Right ventricle myocardium inferior (tissue), 1 donor: ENCODE results near the gene PXDN. TPM values are rescaled to one million over a fixed set of nuclear protein-coding genes. Genes with fewer than 3 reads are reported as not detected.

Source experiments
- ATAC-seq: fragments of 200-7000 bp; cut with Tn5 transposase; one replicate; pipeline ENCODE4 v1.9.1; 2020; ENCODE audit warnings: mild to moderate bottlenecking, moderate library complexity
- DNase-seq: peaks from one replicate; pipeline ENCODE4 v3.0.0; 2021; ENCODE audit errors: missing footprints
- intact Hi-C: fragments of 100-400 bp; cut with DNase I; formaldehyde crosslinking; loops from one replicate; pipeline ENCODE4 v1.11.0; 2022
- total RNA-seq: library from RNA; stranded (reverse); fragmentation: NEBNext Ultra II Directional; extraction: Animal tissue kit (Norgen Biotek cat#: 25700); gene quantifications from one replicate; pipeline ENCODE4 v1.2.1, GENCODE V29; 2021
- donor health status: DM: no; HTN: yes; CAD: no; lungs with severe emphysema.

PXDN gene
- total RNA-seq, 1 donor from 2014 or later = 19.7 TPM

GRCh38 chr2:1617425-1618021, 126.8 kb downstream of the PXDN start:
- ATAC-seq = no peak
- intact Hi-C loops = no loop called here

GRCh38 chr2:1614564-1614963, 129.8 kb downstream of the PXDN start:
- intact Hi-C loops = no loop called here

More at GRCh38 chr2:1617425-1618021, 126.8 kb downstream of the PXDN start:
- no peak for DNase-seq

GRCh38 chr2:1613731-1614354, 130.5 kb downstream of the PXDN start:
- ATAC-seq (peak; percentile 86), DNase-seq (no peak)
- intact Hi-C loops = no loop called here

More at GRCh38 chr2:1614564-1614963, 129.8 kb downstream of the PXDN start:
- DNase-seq = no peak
- ATAC-seq = no peak

GRCh38 chr2:1613078-1613445, 131.3 kb downstream of the PXDN start:
- intact Hi-C loops = no loop called here
- DNase-seq = no peak

GRCh38 chr2:1612391-1613077, 131.8 kb downstream of the PXDN start:
- DNase-seq (no peak), ATAC-seq (no peak)
- intact Hi-C loops = no loop called here

More at GRCh38 chr2:1613078-1613445, 131.3 kb downstream of the PXDN start:
- ATAC-seq = no peak

GRCh38 chr2:1611886-1612285, 132.4 kb downstream of the PXDN start:
- ATAC-seq (no peak), DNase-seq (no peak)
- intact Hi-C loops = no loop called here

- intact Hi-C loops = no loop called here
- DNase-seq (no peak), ATAC-seq (no peak)
Observed at GRCh38 chr2:1610096-1610485, 134.2 kb downstream of the PXDN start.

- ATAC-seq = no peak
- DNase-seq = no peak
- intact Hi-C loops = no loop called here
Observed at GRCh38 chr2:1609485-1610095, 134.7 kb downstream of the PXDN start.

GRCh38 chr2:1609040-1609439, 135.3 kb downstream of the PXDN start:
- intact Hi-C loops = no loop called here
- ATAC-seq (no peak), DNase-seq (no peak)

- intact Hi-C loops = no loop called here
- DNase-seq (no peak), ATAC-seq (no peak)
Observed at GRCh38 chr2:1607971-1608688, 136.2 kb downstream of the PXDN start.

- intact Hi-C loops = no loop called here
- ATAC-seq = no peak
- no peak for DNase-seq
Observed at GRCh38 chr2:1607236-1607920, 136.9 kb downstream of the PXDN start.

- intact Hi-C loops = no loop called here
- ATAC-seq (peak; percentile 17), DNase-seq (no peak)
Observed at GRCh38 chr2:1606421-1607235, 137.7 kb downstream of the PXDN start.

- DNase-seq (no peak), ATAC-seq (no peak)
- intact Hi-C loops = no loop called here
Observed at GRCh38 chr2:1606046-1606400, 138.3 kb downstream of the PXDN start.

GRCh38 chr2:1605102-1606045, 138.9 kb downstream of the PXDN start:
- intact Hi-C loops = no loop called here
- ATAC-seq = peak; percentile 62
- peak; percentile 86 for DNase-seq

- intact Hi-C loops = no loop called here
- no peak for ATAC-seq
- DNase-seq = no peak
Observed at GRCh38 chr2:1603521-1603920, 140.8 kb downstream of the PXDN start.

GRCh38 chr2:1603059-1603458, 141.3 kb downstream of the PXDN start:
- no peak for DNase-seq
- intact Hi-C loops = no loop called here
- ATAC-seq = no peak
